ENCODE measurements around the gene TFDP2. TPM values are rescaled to one million over a fixed set of nuclear protein-coding genes. Genes with fewer than 3 reads are reported as not detected.
"Not testable (repeated sequence)": the region's sequence is repeated elsewhere in the genome, so short reads cannot be mapped to it uniquely, and the experiment has no call there.

Gene TFDP2
- total RNA-seq, 2 donors from 2014 or later: 36.6 to 51.6 TPM

GRCh38 chr3:142134799-142135325, 14.5 kb downstream of the TFDP2 start:
- ATAC-seq: no peak
- no peak for DNase-seq
- intact Hi-C loops (cut with DNase I): no loop called here

GRCh38 chr3:142129516-142130171, 19.7 kb downstream of the TFDP2 start:
- no peak for DNase-seq

GRCh38 chr3:142127941-142128658, 21.2 kb downstream of the TFDP2 start:
- intact Hi-C loops (cut with DNase I): loop anchor here in 1 of 2 donors (2.0 kb wide), 1 partner anchor 153 kb away; no protein-coding TSS in a partner anchor
- ATAC-seq: no peak

More at GRCh38 chr3:142129516-142130171, 19.7 kb downstream of the TFDP2 start:
- intact Hi-C loops (cut with DNase I): no loop called here
- ATAC-seq: no peak

GRCh38 chr3:142124243-142124642, 25.1 kb downstream of the TFDP2 start:
- DNase-seq (no peak), ATAC-seq (no peak)
- intact Hi-C loops (cut with DNase I): no loop called here

More at GRCh38 chr3:142127941-142128658, 21.2 kb downstream of the TFDP2 start:
- no peak for DNase-seq

GRCh38 chr3:142120707-142121106, 28.6 kb downstream of the TFDP2 start:
- DNase-seq (no peak), ATAC-seq (no peak)
- intact Hi-C loops (cut with DNase I): no loop called here

GRCh38 chr3:142118911-142119310, 30.4 kb downstream of the TFDP2 start:
- no peak for ATAC-seq
- no peak for DNase-seq
- intact Hi-C loops (cut with DNase I): no loop called here

- intact Hi-C loops (cut with DNase I): no loop called here
- DNase-seq (no peak), ATAC-seq (no peak)
Observed at GRCh38 chr3:142117056-142117851, 32.1 kb downstream of the TFDP2 start.

- ATAC-seq (peak in 1 of 2 donors; percentile 53), DNase-seq (no peak)
- intact Hi-C loops (cut with DNase I): no loop called here
Observed at GRCh38 chr3:142115867-142116668, 33.3 kb downstream of the TFDP2 start.

- DNase-seq (no peak), ATAC-seq (no peak)
- intact Hi-C loops (cut with DNase I): no loop called here
Observed at GRCh38 chr3:142112601-142113000, 36.7 kb downstream of the TFDP2 start.

GRCh38 chr3:142106548-142106947, 42.8 kb downstream of the TFDP2 start:
- no peak for DNase-seq
- ATAC-seq: no peak
- intact Hi-C loops (cut with DNase I): no loop called here

- intact Hi-C loops (cut with DNase I): no loop called here
- no peak for DNase-seq
- no peak for ATAC-seq
Observed at GRCh38 chr3:142105991-142106390, 43.4 kb downstream of the TFDP2 start.

GRCh38 chr3:142104763-142105162, 44.6 kb downstream of the TFDP2 start:
- DNase-seq (no peak), ATAC-seq (no peak)
- intact Hi-C loops (cut with DNase I): no loop called here

- no peak for DNase-seq
- ATAC-seq: no peak
Observed at GRCh38 chr3:142098964-142099363, 50.4 kb downstream of the TFDP2 start.

GRCh38 chr3:142097099-142097843, 52.1 kb downstream of the TFDP2 start:
- DNase-seq: no peak
- no peak for ATAC-seq
- intact Hi-C loops (cut with DNase I): no loop called here

More at GRCh38 chr3:142098964-142099363, 50.4 kb downstream of the TFDP2 start:
- intact Hi-C loops (cut with DNase I): no loop called here

GRCh38 chr3:142095841-142096240, 53.5 kb downstream of the TFDP2 start:
- ATAC-seq (no peak), DNase-seq (no peak)
- intact Hi-C loops (cut with DNase I): no loop called here

- DNase-seq; intact Hi-C loops (cut with DNase I); ATAC-seq: not testable (repeated sequence)
Observed at GRCh38 chr3:142088925-142089324, 60.4 kb downstream of the TFDP2 start.

GRCh38 chr3:142088522-142088921, 60.8 kb downstream of the TFDP2 start:
- intact Hi-C loops (cut with DNase I): no loop called here
- no peak for DNase-seq
- no peak for ATAC-seq

- ATAC-seq: no peak
- intact Hi-C loops (cut with DNase I): no loop called here
- no peak for DNase-seq
Observed at GRCh38 chr3:142087676-142088075, 61.7 kb downstream of the TFDP2 start.

Measured in left cardiac atrium (tissue), 4 donors.